Measurements from ENCODE around the gene KIF17. TPM values are rescaled to one million over a fixed set of nuclear protein-coding genes. Genes with fewer than 3 reads are reported as not detected.
A peak's percentile ranks its signal among the peaks of the same experiment; 100 is the strongest.

The KIF17 gene
- total RNA-seq, 6 experiments from 2014 or later = 1.0 to 3.2 (median 1.3) TPM

- no peak for ATAC-seq
- TF ChIP-seq POLR2A (IDR thresholded peaks at IDR 0.05) (no peak), CTCF (IDR thresholded peaks at IDR 0.05) (no peak)
- no peaks in the 10 kb centered on the region for H3K4me1 ChIP-seq
- no peaks in the 10 kb centered on the region for H3K36me3 ChIP-seq
- H3K4me3 ChIP-seq = no peak overlapping the region
- H3K9me3 ChIP-seq = no peaks in the 10 kb centered on the region
- intact Hi-C loops (cut with DNase I) = loop anchor here in 1 of 2 donors (10.0 kb wide), 1 partner anchor 505 kb away; no protein-coding TSS in a partner anchor
- H3K27ac ChIP-seq = no peak overlapping the region
- no peak for DNase-seq
- H3K27me3 ChIP-seq = no peaks in the 10 kb centered on the region
- 90% methylated on average over 3 of the region's 3 CpGs for WGBS (ENCODE audit: insufficient coverage, low coverage, low lambda C conversion rate, missing lambda C conversion rate)
Measured at GRCh38 chr1:20689645-20690056, 28.2 kb downstream of the KIF17 start.

DNA sequence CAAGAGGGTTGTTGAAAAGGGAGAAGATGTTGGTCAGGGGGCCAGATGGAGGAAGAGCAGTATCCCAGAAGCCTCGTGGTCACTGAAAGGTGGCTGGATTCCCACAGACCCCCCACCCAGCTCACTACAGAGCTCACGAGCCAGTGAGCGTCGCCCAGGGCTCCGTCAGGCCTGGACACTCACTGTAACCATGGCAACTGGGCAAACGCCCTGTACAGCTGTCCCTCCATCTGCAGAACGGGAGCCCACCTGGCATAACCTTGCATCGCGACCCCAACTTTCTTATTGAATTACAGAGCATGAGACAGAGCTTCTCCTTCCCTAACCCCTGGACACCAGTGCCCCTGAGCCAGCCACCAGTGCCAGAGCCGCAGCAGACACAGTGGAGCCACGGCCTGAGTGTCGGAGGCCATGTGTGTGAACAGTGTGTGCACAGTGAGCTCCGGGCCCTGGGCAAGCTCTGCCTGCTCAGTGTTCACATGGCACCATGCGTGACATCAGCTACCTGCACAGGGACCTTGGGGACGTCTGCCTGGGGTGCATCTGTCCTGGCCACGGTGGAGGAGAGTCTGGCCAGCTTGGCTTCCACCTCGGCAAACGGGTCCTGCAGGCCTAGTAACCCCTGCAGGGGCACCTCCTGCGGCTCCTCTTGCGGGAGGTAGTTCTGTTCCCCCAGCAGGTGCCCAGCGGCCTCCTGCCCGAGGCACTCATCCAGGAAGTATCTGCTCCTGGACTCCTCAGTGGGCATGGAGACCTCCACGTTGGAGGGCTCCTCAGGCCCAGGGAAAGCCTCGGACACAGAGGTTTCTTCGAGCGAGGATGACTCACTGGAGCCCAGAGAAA lies 30.7 kb downstream of the KIF17 start:
- no peak for DNase-seq
- no peaks in the 10 kb centered on the region for H3K36me3 ChIP-seq
- 81% methylated on average over 5 of the region's 26 CpGs for WGBS (ENCODE audit: insufficient coverage, low coverage, low lambda C conversion rate, missing lambda C conversion rate)
- no peak for ATAC-seq
- H3K27me3 ChIP-seq = no peaks in the 10 kb centered on the region
- no peak overlapping the region for H3K4me3 ChIP-seq
- no peaks in the 10 kb centered on the region for H3K4me1 ChIP-seq
- no peak overlapping the region for H3K27ac ChIP-seq
- intact Hi-C loops (cut with DNase I) = no loop called here
- TF ChIP-seq CTCF (IDR thresholded peaks at IDR 0.05) (no peak), POLR2A (IDR thresholded peaks at IDR 0.05) (no peak)
- H3K9me3 ChIP-seq = no peaks in the 10 kb centered on the region

GRCh38 chr1:20685741-20686140 lies 32.1 kb downstream of the KIF17 start:
- H3K4me1 ChIP-seq = no peaks in the 10 kb centered on the region
- WGBS (ENCODE audit: insufficient coverage, low coverage, low lambda C conversion rate, missing lambda C conversion rate) = 46% methylated on average over 4 of the region's 12 CpGs
- DNase-seq (no peak), ATAC-seq (peak in 1 of 4 donors; percentile 4)
- H3K9me3 ChIP-seq = no peaks in the 10 kb centered on the region
- no peaks in the 10 kb centered on the region for H3K27me3 ChIP-seq
- no peaks in the 10 kb centered on the region for H3K36me3 ChIP-seq
- H3K4me3 ChIP-seq = no peak overlapping the region
- intact Hi-C loops (cut with DNase I) = no loop called here
- peak overlapping the region; percentile 26 to 66 (median 65) for H3K27ac ChIP-seq
- TF ChIP-seq CTCF (IDR thresholded peaks at IDR 0.05) = no peak
- no peak for TF ChIP-seq POLR2A (IDR thresholded peaks at IDR 0.05)

DNA sequence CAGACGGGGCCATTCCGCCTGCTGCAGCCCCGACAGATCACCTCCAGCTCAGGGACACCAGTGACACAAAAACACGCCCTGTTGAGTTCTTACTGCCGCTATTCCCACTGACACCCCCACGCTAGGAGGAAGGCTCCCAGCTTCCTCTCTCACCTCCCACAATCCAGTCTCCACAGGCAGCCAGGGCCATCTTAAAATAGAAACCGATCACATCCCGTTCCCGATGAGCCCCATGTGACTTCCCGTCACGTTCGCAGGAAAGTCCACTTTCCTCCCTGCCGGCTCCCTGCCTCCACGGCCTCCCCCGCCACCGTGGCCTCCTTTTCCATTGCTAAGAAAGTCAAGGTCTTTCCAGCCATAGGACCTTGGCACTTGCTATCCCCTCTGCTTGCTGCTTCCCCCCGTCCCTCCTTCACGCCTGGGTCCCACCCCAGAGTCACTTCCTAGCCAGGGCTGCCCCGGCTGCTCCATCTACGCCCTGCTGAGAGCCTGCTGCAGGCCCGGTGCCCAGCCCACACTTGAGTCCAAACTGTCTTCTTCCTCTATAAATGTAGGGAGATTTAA lies 32.6 kb downstream of the KIF17 start:
- Histone ChIP-seq H3K4me1 (no peaks in the 10 kb centered on the region), H3K36me3 (no peaks in the 10 kb centered on the region), H3K27me3 (no peaks in the 10 kb centered on the region), H3K4me3 (peak overlapping the region; percentile 9 to 32 (median 14)), H3K27ac (peak overlapping the region; percentile 65 to 67 (median 66)), H3K9me3 (no peaks in the 10 kb centered on the region)
- intact Hi-C loops (cut with DNase I) = no loop called here
- ATAC-seq = peak; percentile 64 to 71 (median 68)
- 64% methylated on average over 9 of the region's 21 CpGs for WGBS (ENCODE audit: insufficient coverage, low coverage, low lambda C conversion rate, missing lambda C conversion rate)
- peak; percentile 64 to 73 (median 64) for DNase-seq
- TF ChIP-seq CTCF (IDR thresholded peaks at IDR 0.05) = no peak
- no peak for TF ChIP-seq POLR2A (IDR thresholded peaks at IDR 0.05)
